Lower leg skin (tissue), 4 donors: ENCODE measurements around the gene DEGS2. TPM values are rescaled to one million over a fixed set of nuclear protein-coding genes. Genes with fewer than 3 reads are reported as not detected.

Source experiments
- DNase-seq, 2 donors: peaks; one replicate each; pipeline ENCODE4 v3.0.0-alpha.2; 2019; ENCODE audit warnings: low spot score in 2 of 2
- H3K4me3 ChIP-seq: fragments of 200-600 bp; sonication (generic); 2 replicates; pipeline ENCODE4 v1.5.1; 2017; ENCODE audit warnings: mild to moderate bottlenecking, low read depth; ENCODE audit not compliant: poor library complexity, severe bottlenecking
- CTCF ChIP-seq, 3 donors: fragments of 450-650 bp; IDR thresholded peaks; one replicate each; pipeline ENCODE4 v1.5.1; 2016; ENCODE audit warnings: antibody characterized with exemption in 3 of 3, mild to moderate bottlenecking in 3 of 3, moderate library complexity in 2 of 3
- POLR2A ChIP-seq, 2 donors: fragments of 450-650 bp; IDR thresholded peaks; one replicate each; pipeline ENCODE4 v1.6.1; 2016 to 2017; ENCODE audit warnings: antibody characterized with exemption in 2 of 2, mild to moderate bottlenecking in 1 of 2, moderate library complexity in 1 of 2
- WGBS, 2 donors: methylation state at CpG; one replicate each; pipeline ENCODE4 v1.1.5; 2018; 5-methylcytosine and 5-hydroxymethylcytosine counted together
- intact Hi-C: fragments of 100-400 bp; cut with DNase I; formaldehyde crosslinking; loops from one replicate; pipeline ENCODE4 v1.15.0; 2023; ENCODE audit warnings: low total_unique reads
- microRNA counts, 2 donors: library from miRNA; unstranded; fragments of <30 nt; microRNA quantifications; one replicate each; lab custom pipeline; 2016
- microRNA-seq, 2 donors: library from miRNA; unstranded; fragments of <30 nt; microRNA quantifications; one replicate each; pipeline ENCODE4, GENCODE V29; 2016; ENCODE audit warnings: borderline replicate concordance in 2 of 2, borderline number of aligned reads in 1 of 2
- total RNA-seq, 4 donors: library from RNA; depleted of rRNA; stranded (reverse); fragments of >200 nt; gene quantifications; one replicate each; pipeline ENCODE4 v1.1.0, GENCODE V29; 2016

DEGS2 gene
- total RNA-seq, 4 donors from 2014 or later: 136 to 185 (median 164) TPM

DNA sequence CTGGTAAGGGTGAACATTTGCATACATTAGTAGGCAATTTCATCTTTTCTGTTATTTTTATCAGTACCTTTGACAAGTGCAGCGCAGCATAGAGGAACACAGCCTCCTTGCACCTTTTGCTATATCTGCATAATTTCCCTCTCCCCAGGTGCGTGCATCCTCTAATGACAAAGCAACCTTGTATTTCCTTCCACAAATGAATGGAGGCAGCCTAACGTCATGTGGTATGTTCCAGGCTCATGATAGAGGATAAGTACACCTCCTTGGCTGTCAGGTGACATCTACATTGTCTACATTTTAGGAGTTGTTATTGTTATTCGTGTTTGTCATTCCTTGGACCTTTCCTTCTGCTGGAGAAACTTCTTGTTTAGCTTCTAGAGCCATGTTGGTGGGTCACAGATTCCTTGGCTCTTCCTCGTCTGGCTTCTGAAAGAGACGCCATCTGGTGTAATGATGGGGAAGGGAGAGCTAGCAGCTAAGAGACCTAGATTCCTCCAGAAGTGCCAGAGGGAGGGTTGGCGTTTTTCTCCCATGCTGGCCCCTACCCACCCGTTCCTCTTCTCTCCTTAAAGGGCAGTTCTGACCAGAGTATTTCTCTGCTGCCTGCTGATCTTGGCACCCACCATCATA lies 57.2 kb downstream of the DEGS2 start:
- intact Hi-C loops: no loop called here
- 87 to 90% methylated on average over 8 of the region's 8 CpGs for WGBS, 2 donors
- peak in 1 of 2 donors; percentile 25 for DNase-seq
- no peak overlapping the region for H3K4me3 ChIP-seq
- TF ChIP-seq POLR2A (IDR thresholded peaks at IDR 0.05): no peak
- no peak for TF ChIP-seq CTCF (IDR thresholded peaks at IDR 0.05)

GRCh38 chr14:100100032-100100703 lies 59.3 kb downstream of the DEGS2 start:
- peak in 1 of 2 donors; percentile 48 for DNase-seq
- H3K4me3 ChIP-seq: no peak overlapping the region
- no peak for TF ChIP-seq CTCF (IDR thresholded peaks at IDR 0.05)
- TF ChIP-seq POLR2A (IDR thresholded peaks at IDR 0.05): no peak
- whole genome bisulfite sequencing, 2 donors: 93 to 95% methylated on average over 14 of the region's 14 CpGs
- intact Hi-C loops: no loop called here

DNA sequence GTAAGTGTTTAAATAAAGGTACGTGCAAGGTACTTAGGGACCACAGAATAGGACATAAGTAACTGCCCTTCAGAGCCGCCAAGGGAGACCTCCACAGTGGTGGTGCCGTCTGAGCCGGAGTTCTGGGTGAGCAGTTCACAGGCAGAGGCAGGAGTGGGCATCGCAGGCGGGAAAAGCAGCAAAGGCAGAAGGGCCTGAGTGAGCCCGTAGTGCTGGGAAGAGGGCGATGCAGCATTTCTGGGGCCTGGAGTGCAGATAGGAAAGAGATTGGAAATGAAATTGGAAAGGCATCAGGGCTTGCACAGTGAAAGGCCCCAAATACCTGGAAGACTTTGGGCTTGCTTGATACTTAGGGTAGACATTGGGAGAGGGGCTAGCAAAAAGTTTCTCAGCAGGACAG lies 61.3 kb downstream of the DEGS2 start:
- DNase-seq: no peak
- H3K4me3 ChIP-seq: no peak overlapping the region
- WGBS, 2 donors: 96% methylated on average over 8 of the region's 8 CpGs
- intact Hi-C loops: no loop called here
- TF ChIP-seq POLR2A (IDR thresholded peaks at IDR 0.05) (no peak), CTCF (IDR thresholded peaks at IDR 0.05) (no peak)

GRCh38 chr14:100096656-100097055 lies 62.8 kb downstream of the DEGS2 start:
- 72 to 78% methylated on average over 3 of the region's 3 CpGs for WGBS, 2 donors
- no peak for TF ChIP-seq CTCF (IDR thresholded peaks at IDR 0.05)
- no peak for TF ChIP-seq POLR2A (IDR thresholded peaks at IDR 0.05)
- H3K4me3 ChIP-seq: no peak overlapping the region
- intact Hi-C loops: no loop called here
- DNase-seq: no peak

MicroRNAs within 50 kb of the gene (microRNA counts, 767-probe panel; counts per million panel counts)
- microRNA hsa-miR-151b (lab: Ali Mortazavi, UCI) (0 to 358 counts per million in 2 donors), microRNA hsa-miR-342-3p (lab: Ali Mortazavi, UCI) (13,213 to 15,302 counts per million in 2 donors), microRNA hsa-miR-342-5p (lab: Ali Mortazavi, UCI) (0 to 358 counts per million in 2 donors)

Small RNA genes lying within 50 kb of the gene (microRNA-seq; reads per million reads assigned to microRNA genes)
- gene MIR151B (72.0 to 113 reads per million in 2 donors), gene MIR342 (1,674 to 1,841 reads per million in 2 donors)

Other genes with a start within 250 kb of the DEGS2 start
- gene EVL, start 94.2 kb downstream of the DEGS2 start, total RNA-seq: 10 to 100 TPM; 26.4 to 51.4 (median 40.9) TPM
- 10 to 100 TPM; 46.7 to 61.5 (median 52.4) TPM for gene YY1, start 79.5 kb upstream of the DEGS2 start, total RNA-seq
- gene SLC25A29, start 146.8 kb upstream of the DEGS2 start, total RNA-seq: 100 to 1,000 TPM in 3 of 4 donors, 10 to 100 TPM in 1; 98.5 to 166 (median 134) TPM
- gene SLC25A47, start 163.7 kb upstream of the DEGS2 start, total RNA-seq: not detected
- gene WDR25, start 216.8 kb upstream of the DEGS2 start, total RNA-seq: 10 to 100 TPM in 1 of 4 donors, 1 to 10 TPM in 3; 6.5 to 10.4 (median 7.1) TPM